OCI-M1 (cell line): ENCODE results near the gene KCNC3.
A peak's percentile ranks its signal among the peaks of the same experiment; 100 is the strongest.

Experiments used
- DNase-seq: peaks from one replicate; lab custom pipeline; 2025; lab: John Stamatoyannopoulos, UW

The KCNC3 gene

DNA sequence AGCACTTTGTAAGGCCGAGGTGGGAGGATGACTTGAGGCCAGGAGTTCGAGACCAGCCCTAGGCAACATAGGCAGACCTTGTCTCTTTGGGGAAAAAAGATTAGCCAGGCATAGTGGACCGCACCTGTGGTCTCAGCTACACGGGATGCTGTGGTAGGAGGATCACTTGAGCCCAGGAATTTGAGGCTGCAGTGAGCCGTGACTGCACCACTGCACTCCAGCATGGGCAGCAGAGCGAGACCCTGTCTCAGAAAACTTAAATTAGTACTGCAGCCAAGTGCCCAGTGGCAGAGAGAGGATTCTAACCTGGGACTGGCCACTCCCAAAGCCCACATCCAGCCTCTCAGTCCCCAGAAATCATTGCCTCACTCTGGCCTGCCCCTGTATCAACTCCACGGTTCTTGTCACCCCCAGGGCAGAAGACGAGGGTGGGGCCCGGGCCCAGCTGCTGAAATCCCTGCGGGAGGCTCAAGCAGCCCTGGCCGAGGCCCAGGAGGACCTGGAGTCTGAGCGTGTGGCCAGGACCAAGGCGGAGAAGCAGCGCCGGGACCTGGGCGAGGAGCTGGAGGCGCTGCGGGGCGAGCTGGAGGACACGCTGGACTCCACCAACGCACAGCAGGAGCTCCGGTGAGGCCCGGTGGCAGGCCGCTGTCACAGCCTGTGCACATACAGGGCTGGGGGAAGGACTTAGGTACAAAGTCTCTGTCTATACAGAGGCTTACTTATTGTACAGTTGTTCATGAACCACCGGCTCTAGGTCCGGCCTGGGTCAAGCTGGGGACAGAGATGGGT, 53.4 kb downstream of the KCNC3 start:
- DNase-seq: no peak

DNA sequence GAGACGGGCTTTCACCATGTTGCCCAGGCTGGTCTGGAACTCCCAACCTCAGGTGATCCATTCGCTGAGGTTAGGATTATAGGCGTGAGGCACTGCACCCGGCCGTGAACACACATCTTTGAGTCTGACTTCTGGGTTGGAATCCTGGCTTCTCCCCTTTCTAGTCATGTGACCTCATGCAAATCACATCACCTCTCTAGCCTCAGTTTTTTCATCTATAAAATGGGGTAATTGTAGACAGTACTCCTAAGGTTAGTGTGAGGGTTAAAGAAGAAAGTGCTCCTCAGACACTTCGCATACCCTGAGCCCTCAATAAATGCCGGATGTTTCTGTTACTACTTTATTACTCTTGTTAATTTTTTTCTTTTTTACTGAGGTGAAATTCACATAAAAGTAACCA, 55.4 kb downstream of the KCNC3 start:
- DNase-seq: no peak

DNA sequence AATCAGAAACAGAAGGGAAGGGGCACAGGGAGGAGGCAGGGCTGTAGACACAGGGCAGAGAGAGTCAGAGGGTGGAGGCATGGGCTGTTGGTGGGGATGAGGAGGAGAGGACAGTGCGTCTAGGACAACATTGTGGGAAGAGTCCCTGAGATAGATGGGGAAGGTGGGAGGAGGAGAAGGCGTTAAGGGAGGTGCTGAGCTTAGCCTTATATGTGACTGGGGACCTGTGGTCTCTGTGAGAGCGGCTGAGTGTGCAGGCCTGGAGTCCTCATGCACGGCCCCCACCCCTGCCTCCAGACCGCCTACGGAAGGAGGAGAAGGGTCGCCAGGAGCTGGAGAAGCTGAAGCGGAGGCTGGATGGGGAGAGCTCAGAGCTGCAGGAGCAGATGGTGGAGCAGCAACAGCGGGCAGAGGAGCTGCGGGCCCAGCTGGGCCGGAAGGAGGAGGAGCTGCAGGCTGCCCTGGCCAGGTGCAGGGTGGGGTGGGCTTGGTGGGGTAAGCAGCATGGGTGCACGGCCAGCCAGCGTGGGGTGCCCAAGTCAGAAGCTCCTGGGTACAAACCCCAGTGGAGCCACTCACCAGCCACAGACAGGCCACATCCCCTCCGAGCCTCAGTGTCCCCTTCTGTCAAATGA, 56.8 kb downstream of the KCNC3 start:
- no peak for DNase-seq

DNA sequence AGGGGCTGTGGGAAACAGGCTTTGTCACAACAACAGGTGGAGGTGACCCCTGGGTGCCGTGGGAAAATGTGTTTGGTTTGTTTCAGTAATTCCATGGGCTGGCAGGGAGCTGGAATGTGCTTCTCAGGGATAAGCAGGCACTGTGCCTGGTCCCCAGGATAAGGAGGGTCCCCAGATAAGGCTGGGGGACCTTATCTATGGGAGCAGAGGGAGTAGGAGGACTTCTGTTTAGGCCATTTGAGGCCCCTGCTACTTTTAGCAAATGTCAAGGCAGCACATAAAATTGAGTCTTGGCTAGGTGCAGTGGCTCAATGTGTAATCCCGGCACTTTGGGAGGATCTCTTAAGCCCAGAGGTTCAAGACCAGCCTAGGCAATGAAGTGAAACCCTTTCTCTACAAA, 59.5 kb downstream of the KCNC3 start:
- peak; percentile 48 for DNase-seq

DNA sequence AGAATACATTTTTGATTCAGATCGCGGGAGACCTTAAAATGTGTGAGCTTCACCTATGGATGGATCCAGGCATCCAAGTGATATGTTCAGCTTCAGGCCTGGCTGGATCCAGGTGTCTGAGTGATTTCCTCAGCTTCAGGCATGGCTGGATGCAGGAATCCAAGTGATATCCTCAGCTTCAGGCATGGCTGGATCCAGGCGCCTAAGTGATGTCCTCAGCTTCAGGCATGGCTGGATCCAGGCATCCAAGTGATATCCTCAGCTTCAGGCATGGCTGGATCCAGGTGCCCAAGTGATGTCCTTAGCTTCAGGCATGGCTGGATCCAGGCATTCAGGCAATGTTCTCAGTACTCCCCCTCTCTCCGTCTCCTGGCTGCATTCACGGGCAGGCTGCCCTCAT, 60.7 kb downstream of the KCNC3 start:
- no peak for DNase-seq

DNA sequence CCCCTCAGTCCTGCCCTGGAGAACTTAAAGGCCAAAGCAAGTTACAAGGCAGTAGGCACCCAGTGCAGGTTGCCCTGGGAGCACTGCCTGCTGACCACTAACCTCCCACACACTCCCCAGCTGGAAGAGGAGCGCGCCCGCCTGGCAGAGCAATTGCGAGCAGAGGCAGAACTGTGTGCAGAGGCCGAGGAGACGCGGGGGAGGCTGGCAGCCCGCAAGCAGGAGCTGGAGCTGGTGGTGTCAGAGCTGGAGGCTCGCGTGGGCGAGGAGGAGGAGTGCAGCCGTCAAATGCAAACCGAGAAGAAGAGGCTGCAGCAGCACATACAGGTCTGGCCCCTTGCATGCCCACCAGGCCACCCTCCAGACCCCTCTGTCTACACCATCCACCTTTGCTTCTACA, 61.1 kb downstream of the KCNC3 start:
- peak; percentile 12 for DNase-seq

DNA sequence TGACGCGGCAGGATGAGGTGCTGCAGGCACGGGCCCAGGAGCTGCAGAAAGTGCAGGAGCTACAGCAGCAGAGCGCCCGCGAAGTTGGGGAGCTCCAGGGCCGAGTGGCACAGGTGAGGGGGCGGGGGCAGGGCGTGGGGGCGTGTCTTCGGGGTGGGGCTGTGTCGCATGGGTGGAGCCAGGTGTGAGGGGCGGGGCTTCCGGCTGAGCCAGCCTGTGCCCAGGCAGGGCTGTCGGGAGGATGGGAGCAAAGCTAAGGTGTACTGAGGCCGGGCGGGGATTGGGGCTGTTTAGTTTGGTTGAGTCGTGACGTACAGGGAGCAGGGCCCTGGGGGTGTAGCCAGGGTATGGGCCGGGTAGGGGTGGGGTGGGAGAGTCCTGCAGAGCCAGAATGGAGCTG, 62.3 kb downstream of the KCNC3 start:
- DNase-seq: no peak

DNA sequence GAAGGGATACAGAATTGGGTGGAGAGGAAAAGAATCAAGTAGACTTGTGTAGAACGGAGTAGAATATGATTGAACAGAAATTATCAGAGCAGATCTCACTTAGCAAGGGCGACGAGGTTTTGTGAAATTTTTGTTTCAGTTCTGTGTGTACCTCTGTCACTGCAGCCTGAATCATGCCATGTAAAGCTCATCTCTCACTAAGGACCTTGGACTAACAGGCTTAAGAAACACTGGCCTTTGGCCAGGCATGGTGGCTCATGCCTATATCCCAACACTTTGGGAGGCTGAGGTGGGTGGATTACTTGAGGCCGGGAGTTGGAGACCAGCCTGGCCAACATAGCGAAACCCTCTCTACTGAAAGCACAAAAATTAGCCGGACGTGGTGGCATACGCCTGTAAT, 63.1 kb downstream of the KCNC3 start:
- no peak for DNase-seq

DNA sequence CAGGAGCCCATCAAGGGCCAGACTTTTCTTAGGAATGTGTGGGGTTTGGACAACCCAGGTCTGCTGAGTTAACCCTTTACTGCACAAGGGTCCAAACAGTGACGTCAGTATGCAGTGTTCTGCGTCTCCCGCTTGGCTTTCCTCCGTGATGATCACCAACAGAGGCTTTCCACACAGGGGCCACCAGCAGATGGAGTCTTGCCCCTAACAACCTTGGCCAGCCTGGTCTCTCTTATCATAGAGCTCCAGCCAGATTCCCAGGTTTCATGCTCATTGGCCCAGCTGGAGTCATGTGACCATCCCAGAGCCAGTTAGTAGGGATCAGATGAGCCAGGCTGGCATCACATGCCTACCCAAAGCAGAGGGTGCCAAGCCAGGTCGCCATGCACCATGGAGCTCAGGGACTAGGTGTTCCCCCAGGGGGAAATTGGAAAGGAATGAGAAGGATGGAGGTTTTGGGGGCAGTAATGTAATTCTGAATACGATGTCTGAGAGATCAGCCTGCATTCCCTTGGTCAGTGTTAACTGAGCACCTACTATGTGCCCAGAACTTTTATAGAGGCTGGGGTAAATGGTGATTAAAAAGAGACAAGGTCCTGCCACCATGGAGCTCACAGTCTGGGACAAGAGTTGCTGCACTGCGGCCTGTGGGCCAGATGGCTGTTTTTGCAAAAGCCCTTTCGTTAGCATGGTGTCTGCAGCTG, 64.5 kb downstream of the KCNC3 start:
- DNase-seq: peak; percentile 19

DNA sequence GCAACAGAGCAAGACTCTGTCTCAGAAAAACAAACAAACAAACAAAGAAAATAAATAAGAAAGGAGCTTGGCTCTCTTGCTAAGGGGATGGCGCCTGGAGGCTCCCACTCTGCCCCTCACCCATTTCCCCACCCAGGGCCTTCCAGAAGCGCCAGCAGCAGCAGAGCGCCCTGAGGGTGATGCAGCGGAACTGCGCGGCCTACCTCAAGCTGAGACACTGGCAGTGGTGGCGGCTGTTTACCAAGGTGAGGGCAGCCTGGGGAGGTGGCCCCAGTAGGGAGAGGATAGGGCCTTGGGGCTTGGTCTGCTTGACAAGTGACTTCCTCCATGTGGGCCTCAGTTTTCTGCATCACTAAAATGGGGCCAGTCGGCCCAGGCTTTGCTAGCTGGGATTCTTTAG, 66.0 kb downstream of the KCNC3 start:
- DNase-seq: no peak
